PC-3 (cell line): ENCODE results near the gene PNMA8A. TPM values are rescaled to one million over a fixed set of nuclear protein-coding genes. Genes with fewer than 3 reads are reported as not detected.

Source experiments
- ATAC-seq: fragments of 200-7000 bp; cut with Tn5 transposase; 2 replicates; pipeline ENCODE4 v1.9.1; 2020; ENCODE audit warnings: mild to moderate bottlenecking, moderate library complexity
- BruUV-seq: library from RNA; stranded (reverse); fragments of 400-500 nt; replicated peaks from 2 replicates; lab custom pipeline; 2021; lab: Mats Ljungman, UMichigan
- CTCF ChIA-PET: fragments of 300-600 bp; sonication (Branson Sonifier 250); formaldehyde crosslinking; loops from one replicate; lab custom pipeline; 2022; ENCODE audit warnings: antibody characterized with exemption; lab: Charles Lee
- POLR2A ChIA-PET: fragments of 300-600 bp; sonication (Branson Sonifier 250); formaldehyde crosslinking; loops from one replicate; lab custom pipeline; 2022; ENCODE audit warnings: antibody characterized with exemption; ENCODE audit not compliant: unreplicated experiment; lab: Charles Lee
- DNase-seq: peaks from one replicate; pipeline ENCODE4 v3.0.0-alpha.2; 2015
- H2AFZ ChIP-seq: fragments of 300-600 bp; sonication (generic); 2 replicates; pipeline ENCODE4 v1.6.0; 2016; ENCODE audit warnings: antibody characterized with exemption, low read length
- H3F3A ChIP-seq: fragments of 300-600 bp; sonication (generic); one replicate; pipeline ENCODE4 v1.6.0; 2017; ENCODE audit warnings: antibody characterized with exemption, low read length, control low read depth, mild to moderate bottlenecking; ENCODE audit not compliant: unreplicated experiment
- H3K27ac ChIP-seq: fragments of 300-600 bp; sonication (generic); 2 replicates; pipeline ENCODE4 v1.5.1; 2016; ENCODE audit warnings: mild to moderate bottlenecking, low read length
- H3K27me3 ChIP-seq: fragments of 300-600 bp; sonication (generic); 2 replicates; pipeline ENCODE4 v1.6.1; 2016; ENCODE audit warnings: low read length, mixed read lengths
- H3K36me3 ChIP-seq: fragments of 300-600 bp; sonication (generic); 2 replicates; pipeline ENCODE4 v1.6.1; 2016; ENCODE audit warnings: low read depth, mixed run types, low read length, mixed read lengths
- H3K4me1 ChIP-seq: fragments of 300-600 bp; sonication (generic); 2 replicates; pipeline ENCODE4 v1.5.1; 2016; ENCODE audit warnings: low read length; ENCODE audit not compliant: insufficient read depth
- H3K4me2 ChIP-seq: fragments of 300-600 bp; sonication (generic); 2 replicates; pipeline ENCODE4 v1.6.0; 2016; ENCODE audit warnings: low read length
- H3K4me3 ChIP-seq: fragments of 300-600 bp; sonication (generic); 2 replicates; pipeline ENCODE4 v1.5.1; 2016; ENCODE audit warnings: mild to moderate bottlenecking, low read length, mixed read lengths
- H3K79me2 ChIP-seq: fragments of 300-600 bp; sonication (generic); 2 replicates; pipeline ENCODE4 v1.6.1; 2017; ENCODE audit warnings: low read length, mixed read lengths
- H3K9ac ChIP-seq: fragments of 300-600 bp; sonication (generic); 2 replicates; pipeline ENCODE4 v1.6.0; 2016; ENCODE audit warnings: mild to moderate bottlenecking, low read length
- H3K9me2 ChIP-seq: fragments of 300-600 bp; sonication (generic); replicated peaks from 2 replicates; pipeline ENCODE4 v1.6.1; 2016; ENCODE audit warnings: mixed run types, low read length, mixed read lengths
- H3K9me3 ChIP-seq: fragments of 300-600 bp; sonication (generic); 2 replicates; pipeline ENCODE4 v1.6.1; 2016; ENCODE audit warnings: low read length, mixed read lengths
- H4K20me1 ChIP-seq: fragments of 300-600 bp; sonication (generic); 2 replicates; pipeline ENCODE4 v1.6.1; 2016; ENCODE audit warnings: low read length, mixed read lengths
- EZH2 ChIP-seq: fragments of 300-600 bp; sonication (generic); IDR thresholded peaks from one replicate; pipeline ENCODE4 v1.6.1; 2017; ENCODE audit warnings: antibody characterized with exemption, mild to moderate bottlenecking, low read length; ENCODE audit not compliant: unreplicated experiment
- EZH2phosphoT487 ChIP-seq: fragments of 300-600 bp; sonication (generic); IDR thresholded peaks from 2 replicates; pipeline ENCODE4 v1.6.1; 2018; ENCODE audit warnings: mild to moderate bottlenecking, antibody characterized with exemption, low read length, borderline replicate concordance
- intact Hi-C: fragments of 100-400 bp; cut with micrococcal nuclease; formaldehyde crosslinking; loops from 2 replicates; pipeline ENCODE4 v1.9.0; 2023
- total RNA-seq: library from RNA; depleted of rRNA; stranded (reverse); fragments of >200 nt; gene quantifications from 2 replicates; pipeline ENCODE4 v1.2.3, GENCODE V29; 2014
- TF ChIP-seq, protein P1 (sequence below): fragments of 300-600 bp; sonication (generic); conservative IDR thresholded peaks from 2 replicates; pipeline ENCODE4 v1.5.1; 2017; ENCODE audit warnings: antibody characterized with exemption, low read depth, mild to moderate bottlenecking, low read length

The PNMA8A gene
- total RNA-seq, 1 experiment from 2014 or later: not detected

DNA sequence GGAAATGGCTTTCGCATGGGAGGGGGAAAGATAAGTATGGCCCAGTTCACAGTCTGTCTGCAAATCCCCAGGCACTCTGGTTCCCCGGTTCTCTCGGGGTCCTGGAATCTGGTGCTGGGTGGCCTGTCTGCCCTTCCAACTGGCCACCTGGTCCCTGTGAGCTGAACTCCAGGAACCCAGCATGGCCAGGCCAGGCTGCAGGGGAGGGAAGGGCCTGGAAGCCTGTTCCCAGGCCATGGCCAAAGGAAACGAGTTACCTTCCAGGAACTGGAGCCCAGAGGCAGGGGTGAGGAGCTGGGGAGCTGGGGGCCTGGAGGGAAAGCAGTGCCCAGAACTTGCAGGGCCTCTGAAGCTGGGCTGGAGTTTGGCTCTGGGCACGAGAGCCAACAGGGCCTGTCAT lies 23.5 kb downstream of the PNMA8A start:
- BruUV-seq: no TSS peak
- ATAC-seq (no peak), DNase-seq (no peak)
- intact Hi-C loops: no loop called here
- Histone ChIP-seq H3K27ac (no peak overlapping the region), H3K36me3 (no peaks in the 10 kb centered on the region), H3K4me1 (peaks cover 5% of the 10 kb centered on the region; the same call in 1 of the 2 replicates), H2AFZ (no peak overlapping the region), H3K4me3 (no peak overlapping the region), H3F3A (no peaks in the 10 kb centered on the region), H3K9me3 (no peaks in the 10 kb centered on the region), H4K20me1 (no peaks in the 10 kb centered on the region), H3K79me2 (no peaks in the 10 kb centered on the region), H3K4me2 (no peak overlapping the region), H3K9ac (no peak overlapping the region), H3K9me2 (no peaks in the 10 kb centered on the region), H3K27me3 (no peaks in the 10 kb centered on the region)
- TF ChIP-seq EZH2: no peak
- TF ChIP-seq, protein P1, sequence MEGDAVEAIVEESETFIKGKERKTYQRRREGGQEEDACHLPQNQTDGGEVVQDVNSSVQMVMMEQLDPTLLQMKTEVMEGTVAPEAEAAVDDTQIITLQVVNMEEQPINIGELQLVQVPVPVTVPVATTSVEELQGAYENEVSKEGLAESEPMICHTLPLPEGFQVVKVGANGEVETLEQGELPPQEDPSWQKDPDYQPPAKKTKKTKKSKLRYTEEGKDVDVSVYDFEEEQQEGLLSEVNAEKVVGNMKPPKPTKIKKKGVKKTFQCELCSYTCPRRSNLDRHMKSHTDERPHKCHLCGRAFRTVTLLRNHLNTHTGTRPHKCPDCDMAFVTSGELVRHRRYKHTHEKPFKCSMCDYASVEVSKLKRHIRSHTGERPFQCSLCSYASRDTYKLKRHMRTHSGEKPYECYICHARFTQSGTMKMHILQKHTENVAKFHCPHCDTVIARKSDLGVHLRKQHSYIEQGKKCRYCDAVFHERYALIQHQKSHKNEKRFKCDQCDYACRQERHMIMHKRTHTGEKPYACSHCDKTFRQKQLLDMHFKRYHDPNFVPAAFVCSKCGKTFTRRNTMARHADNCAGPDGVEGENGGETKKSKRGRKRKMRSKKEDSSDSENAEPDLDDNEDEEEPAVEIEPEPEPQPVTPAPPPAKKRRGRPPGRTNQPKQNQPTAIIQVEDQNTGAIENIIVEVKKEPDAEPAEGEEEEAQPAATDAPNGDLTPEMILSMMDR: no peak
- TF ChIP-seq EZH2phosphoT487: no peak
- POLR2A ChIA-PET: no interaction called here
- CTCF ChIA-PET: no interaction called here

DNA sequence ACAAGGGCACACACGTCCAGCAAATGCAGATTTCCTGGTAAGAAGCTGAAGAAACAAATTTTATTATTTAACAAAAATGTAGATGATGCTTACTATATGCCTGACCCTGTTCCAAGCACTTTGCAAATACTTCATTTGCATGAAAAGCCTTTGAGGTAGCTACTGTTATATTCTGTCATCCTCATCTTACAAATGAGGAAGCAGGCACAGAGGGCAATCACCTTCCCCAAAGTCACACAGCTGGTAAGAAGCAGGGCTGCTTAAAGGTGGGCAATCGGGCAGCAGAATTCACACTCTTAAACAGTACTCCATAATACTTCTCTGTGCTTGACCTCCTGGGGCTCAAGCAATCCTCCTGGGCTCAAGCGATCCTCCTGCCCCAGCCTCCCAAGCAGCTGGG lies 24.4 kb downstream of the PNMA8A start:
- intact Hi-C loops: no loop called here
- ATAC-seq: no peak
- Histone ChIP-seq H3K79me2 (no peaks in the 10 kb centered on the region), H3K9me3 (no peaks in the 10 kb centered on the region), H3K36me3 (no peaks in the 10 kb centered on the region), H3K9ac (no peak overlapping the region), H3K27ac (no peak overlapping the region), H3K4me2 (no peak overlapping the region), H3K9me2 (no peaks in the 10 kb centered on the region), H4K20me1 (no peaks in the 10 kb centered on the region), H3K4me3 (no peak overlapping the region), H3F3A (no peaks in the 10 kb centered on the region), H3K27me3 (no peaks in the 10 kb centered on the region), H3K4me1 (peaks cover 6% of the 10 kb centered on the region; the same call in 1 of the 2 replicates), H2AFZ (no peak overlapping the region)
- TF ChIP-seq EZH2phosphoT487: no peak
- TF ChIP-seq, protein P1: no peak
- no peak for TF ChIP-seq EZH2
- POLR2A ChIA-PET: no interaction called here
- no peak for DNase-seq
- no TSS peak for BruUV-seq
- CTCF ChIA-PET: no interaction called here

DNA sequence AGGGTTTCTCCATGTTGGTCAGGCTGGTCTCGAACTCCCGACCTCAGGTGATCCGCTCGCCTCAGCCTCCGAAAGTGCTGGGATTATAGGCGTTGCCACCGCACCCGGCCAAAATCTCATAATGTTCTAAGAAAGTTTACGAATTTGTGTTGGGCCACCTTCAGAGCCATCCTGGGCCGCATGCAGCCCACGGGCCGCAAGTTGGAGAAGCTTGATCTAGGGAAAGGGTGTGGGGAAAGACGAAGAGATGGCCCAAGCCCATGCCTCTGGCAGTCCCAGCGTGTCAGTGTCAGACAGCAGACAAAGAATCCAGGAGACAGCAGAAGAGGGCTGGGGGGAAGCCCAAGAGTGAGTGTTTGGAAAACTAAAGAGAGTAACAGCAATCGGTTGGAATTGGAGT lies 25.3 kb downstream of the PNMA8A start:
- Histone ChIP-seq H3K27me3 (no peaks in the 10 kb centered on the region), H3K4me3 (no peak overlapping the region), H3F3A (no peaks in the 10 kb centered on the region), H4K20me1 (no peaks in the 10 kb centered on the region), H3K36me3 (no peaks in the 10 kb centered on the region), H3K9ac (no peak overlapping the region), H3K9me2 (no peaks in the 10 kb centered on the region), H3K79me2 (no peaks in the 10 kb centered on the region), H3K9me3 (no peaks in the 10 kb centered on the region), H3K4me1 (peaks cover 6% of the 10 kb centered on the region; the same call in 1 of the 2 replicates), H3K27ac (no peak overlapping the region), H2AFZ (no peak overlapping the region), H3K4me2 (no peak overlapping the region)
- ATAC-seq: no peak
- POLR2A ChIA-PET: no interaction called here
- no TSS peak for BruUV-seq
- intact Hi-C loops: no loop called here
- DNase-seq: no peak
- TF ChIP-seq, protein P1: no peak
- CTCF ChIA-PET: no interaction called here
